Tongue (tissue), 2 donors: ENCODE measurements around the gene SLX4IP. TPM values are rescaled to one million over a fixed set of nuclear protein-coding genes. Genes with fewer than 3 reads are reported as not detected.
A peak's percentile ranks its signal among the peaks of the same experiment; 100 is the strongest.
"Not testable (repeated sequence)": the region's sequence is repeated elsewhere in the genome, so short reads cannot be mapped to it uniquely, and the experiment has no call there.

Source experiments
- DNase-seq: peaks from one replicate; pipeline ENCODE4 v3.0.0-alpha.2; 2015
- total RNA-seq: library from RNA; depleted of rRNA; stranded (reverse); fragments of >200 nt; gene quantifications from one replicate; pipeline ENCODE4 v1.2.3, GENCODE V29; 2014

The SLX4IP gene
- total RNA-seq, 1 donor from 2014 or later: 7.6 TPM

DNA sequence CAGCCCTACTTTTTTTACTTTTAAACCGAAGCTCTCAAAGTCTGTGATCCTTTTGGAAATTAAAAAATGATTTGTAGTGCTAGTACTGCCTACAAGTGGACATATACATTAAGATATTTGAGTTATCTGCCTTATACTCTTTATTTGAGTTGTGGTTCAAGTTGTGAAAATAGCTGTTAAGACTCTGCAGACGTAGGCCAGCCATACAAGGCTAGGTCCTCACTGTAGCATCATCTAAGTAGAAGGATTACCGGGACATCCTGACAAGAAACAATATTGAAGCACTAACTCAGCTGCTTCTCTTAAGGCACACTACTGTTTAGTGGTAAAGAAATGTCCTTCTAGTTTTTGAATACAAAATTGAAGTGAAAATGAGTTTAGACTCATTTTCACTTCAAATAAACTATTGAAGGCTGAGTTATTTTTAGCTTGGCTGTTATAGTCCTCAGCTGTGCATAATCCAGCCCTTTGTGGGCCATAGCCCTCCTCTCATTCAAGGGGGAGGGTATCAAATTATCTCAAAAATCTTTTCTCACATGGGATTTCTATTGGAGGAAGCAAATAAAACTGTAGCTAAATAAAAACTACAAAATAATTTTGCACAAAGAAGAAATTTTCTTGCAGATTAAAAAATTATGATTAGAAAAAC lies 170.6 kb downstream of the SLX4IP start:
- no peak for DNase-seq

DNA sequence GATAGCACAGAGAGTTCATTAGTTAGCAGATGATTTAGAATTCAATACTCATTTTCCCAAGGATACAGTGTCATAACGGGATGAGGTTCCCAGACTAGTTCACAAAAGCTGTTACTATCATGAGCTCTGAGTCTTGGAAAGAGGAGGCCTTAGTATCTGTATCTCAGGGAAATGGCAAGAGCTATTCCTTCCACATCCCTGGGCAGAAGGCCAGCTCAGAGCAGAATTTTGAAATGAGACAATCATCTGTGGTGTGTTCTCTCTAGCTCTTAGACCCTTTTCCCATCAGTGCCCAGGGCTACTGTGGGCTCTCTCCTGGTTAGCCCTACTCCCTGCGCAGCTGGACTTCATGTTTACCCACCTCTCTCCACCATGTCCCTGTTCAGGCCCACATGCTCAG lies 174.2 kb downstream of the SLX4IP start:
- peak; percentile 39 for DNase-seq

DNA sequence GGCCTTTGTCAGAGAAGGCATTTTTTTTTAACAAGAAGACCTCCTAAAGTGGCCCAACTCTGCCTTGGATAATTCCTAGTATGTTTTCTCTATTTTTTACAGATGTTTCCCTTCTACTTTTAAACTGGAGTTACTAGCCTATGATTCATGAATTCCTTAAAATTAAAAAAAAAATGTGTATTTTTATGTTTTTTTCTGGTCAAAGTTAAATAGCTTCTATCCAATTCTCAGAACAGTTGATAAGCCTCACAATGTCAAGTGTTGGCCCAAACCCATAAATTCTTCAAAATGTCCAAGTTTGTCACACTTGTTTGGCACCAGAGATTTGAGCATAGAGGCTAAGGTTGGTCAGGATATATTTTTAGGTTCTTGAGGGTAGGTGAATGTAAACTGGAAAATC lies 174.7 kb downstream of the SLX4IP start:
- no peak for DNase-seq

DNA sequence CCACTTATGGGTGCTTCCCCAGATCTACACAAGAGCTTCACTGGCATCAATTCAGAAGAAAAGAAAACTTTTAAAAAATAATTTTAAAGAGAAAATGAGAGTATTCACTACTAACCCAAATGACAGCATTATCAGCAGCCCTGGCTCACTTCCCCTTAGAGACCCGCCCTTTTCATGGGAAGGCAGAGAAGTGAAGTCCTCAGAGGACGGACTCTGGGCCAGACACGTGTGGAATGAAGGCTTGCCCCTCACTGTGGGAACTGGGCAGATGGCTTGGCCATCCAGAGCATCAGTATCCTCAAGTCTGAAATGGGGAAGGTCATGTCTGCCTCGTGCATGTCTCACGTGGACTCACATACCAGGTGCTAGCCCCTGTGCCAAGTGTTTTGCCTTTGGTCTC lies 175.1 kb downstream of the SLX4IP start:
- DNase-seq: no peak

DNA sequence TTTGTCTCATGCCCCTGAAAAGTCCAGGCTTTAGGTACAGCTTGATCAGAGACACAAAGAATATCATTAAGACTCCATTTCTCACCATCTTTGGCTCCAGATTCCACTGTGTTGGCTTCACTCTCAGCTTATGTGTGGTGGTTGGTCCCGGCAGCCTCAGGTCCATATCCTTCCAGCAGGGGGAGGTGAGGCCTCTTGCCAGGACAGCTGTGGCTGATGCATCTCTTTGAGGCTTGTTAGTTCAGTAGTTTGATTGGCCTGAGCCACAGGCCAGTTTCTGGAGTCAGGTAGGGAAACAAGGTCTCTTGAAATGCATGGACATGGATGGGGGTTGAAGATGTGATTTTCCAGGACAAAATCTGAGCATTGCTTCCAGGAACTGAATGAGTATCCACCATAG lies 176.3 kb downstream of the SLX4IP start:
- DNase-seq: no peak

DNA sequence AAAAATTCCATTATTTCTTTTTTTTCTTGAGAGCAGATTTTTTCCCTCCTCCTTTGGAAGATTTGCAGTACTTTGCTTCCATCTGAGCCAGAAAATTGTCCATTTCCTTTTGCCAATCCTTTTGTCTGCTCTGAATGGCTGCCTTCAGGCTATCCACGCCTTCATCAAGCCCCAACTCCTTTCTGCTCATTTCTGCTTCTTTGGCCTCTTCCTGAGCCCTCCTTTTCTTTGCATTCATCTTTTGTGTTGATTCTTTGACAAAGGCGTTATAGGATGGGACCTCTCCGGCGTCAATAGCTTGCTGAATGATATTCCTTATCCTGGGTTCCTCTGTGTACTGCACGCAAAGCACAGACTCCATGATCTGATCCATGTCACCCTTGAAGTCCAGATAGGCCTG lies 178.3 kb downstream of the SLX4IP start:
- DNase-seq: not testable (repeated sequence)

DNA sequence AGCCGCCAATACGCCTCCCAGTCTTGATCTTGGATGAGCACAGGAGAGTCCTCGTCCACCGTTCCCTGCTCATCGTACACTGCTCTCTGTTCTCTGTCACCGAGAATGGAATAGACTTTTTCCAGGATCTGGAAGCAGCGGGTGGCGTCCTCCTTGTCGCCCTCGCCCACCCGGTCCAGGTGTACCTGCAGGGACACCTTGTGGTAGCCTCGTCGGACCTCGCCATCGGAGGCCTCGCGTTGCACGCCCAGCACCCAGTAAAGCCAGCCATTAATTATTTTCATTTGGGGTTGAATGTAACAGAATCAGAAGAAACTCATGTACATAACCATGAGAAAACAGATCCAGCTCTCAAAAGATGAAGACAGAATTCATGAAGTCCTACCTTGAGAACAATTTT lies 178.8 kb downstream of the SLX4IP start:
- DNase-seq: no peak

DNA sequence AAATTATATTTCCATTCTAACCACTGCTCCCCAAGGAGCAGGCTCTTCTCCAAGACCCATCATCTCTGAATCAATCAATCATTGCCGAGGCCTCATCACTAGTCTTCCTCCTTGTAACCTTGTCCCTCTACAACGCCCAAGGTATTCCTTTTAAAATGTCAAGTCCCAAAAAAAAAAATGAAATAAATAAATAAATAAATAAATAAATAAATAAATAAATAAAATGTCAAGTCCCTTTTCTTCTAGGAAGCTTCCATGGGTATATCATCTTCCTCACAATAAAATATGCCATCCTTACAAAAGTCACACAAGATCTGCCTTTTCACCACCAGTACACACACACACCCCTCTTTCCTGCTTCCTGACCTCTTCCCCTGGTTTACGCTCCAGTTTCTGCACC lies 181.1 kb downstream of the SLX4IP start:
- no peak for DNase-seq

DNA sequence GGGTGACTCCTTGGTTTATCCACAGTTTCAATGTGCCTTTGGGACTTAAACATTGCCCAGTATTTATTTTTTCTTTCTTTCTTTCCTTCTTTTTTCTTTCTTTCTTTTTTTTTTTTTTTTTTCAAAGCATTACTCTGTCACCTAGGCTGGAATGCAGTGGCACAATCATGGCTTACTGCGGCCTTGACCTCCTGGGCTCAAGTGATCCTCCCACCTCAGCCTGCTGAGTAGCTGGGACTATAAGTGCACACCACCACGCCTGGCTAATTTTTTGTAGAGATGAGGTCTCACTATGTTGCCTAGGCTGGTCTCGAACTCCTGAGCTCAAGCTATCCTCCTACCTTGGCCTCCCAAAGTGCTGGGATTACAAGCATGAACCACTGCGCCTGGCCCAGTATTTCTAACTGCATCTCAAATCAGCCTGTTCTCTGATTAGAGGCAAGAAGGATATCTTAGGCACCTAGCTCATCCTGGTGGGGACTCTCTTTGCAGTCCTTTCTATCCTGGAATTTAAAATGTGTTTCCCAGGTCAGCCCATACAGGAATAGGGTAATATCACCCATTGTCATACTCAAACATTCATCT lies 182.5 kb downstream of the SLX4IP start:
- DNase-seq: not testable (repeated sequence)

DNA sequence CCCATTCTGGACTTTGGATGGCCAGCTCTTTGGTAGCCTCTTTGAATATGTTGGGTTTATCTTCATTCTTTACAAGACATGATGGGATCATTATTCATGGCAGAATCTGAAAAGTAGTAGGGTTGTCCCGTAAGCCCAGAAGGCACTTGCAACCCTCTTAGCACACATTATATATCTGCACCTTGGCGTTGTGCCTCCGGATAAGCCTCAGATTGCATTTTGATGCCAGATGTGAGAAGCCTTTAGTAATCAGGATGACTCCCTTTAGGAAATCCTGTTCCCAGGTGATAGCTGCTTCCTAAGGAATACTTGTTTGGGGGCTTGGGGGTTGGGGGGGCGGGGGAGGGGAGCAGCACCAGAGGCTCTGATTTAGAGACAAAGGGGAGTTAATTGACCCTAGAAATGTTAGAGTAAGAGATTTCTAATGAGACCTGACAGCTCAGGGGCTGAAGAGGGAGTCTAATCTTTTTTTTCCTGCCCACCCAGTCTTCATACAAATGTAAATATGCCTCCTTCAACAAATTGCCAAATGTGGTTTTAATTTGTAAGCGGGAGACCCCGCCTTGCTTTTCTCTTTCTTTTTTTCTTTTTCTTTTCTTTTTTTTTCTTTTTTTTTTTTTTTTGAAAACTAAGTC lies 183.6 kb downstream of the SLX4IP start:
- no peak for DNase-seq

DNA sequence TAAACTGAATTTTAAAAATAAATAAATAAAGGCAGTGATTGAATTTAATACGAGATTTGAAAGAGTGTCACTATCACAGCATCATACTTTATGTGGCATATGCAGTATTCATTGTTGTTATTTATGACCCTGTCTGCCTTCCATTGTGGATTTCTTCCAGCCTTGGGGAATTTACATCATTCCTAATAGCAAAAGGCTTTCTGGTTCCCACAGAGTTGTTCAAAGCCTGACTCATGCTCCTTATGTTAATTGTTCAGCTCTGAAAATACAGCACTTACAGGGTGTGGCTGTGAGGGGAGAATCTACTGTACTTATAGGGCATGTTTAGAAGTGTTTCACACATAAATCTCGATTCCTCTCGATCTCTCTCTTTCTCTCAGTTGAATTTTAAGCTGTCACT lies 184.3 kb downstream of the SLX4IP start:
- DNase-seq: peak; percentile 61

DNA sequence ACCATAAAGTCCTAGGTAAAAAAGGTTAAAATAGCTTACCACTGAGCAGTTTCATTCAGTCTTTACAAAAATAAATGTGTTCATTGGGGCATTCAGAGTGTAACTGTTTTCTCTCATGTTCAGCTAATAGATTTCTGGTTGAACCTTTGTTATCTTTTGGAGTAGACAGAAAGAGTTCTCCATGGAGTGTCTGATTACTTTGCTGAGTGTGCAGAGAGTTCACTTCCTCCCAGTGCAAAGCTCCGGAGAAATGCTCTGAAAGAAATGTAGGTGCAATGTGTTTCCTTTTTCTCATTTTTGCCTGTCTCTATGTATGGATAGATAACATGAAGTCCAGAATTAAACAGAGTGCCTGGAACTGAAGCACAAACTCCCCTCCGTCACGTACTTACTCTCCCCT lies 186.0 kb downstream of the SLX4IP start:
- no peak for DNase-seq

DNA sequence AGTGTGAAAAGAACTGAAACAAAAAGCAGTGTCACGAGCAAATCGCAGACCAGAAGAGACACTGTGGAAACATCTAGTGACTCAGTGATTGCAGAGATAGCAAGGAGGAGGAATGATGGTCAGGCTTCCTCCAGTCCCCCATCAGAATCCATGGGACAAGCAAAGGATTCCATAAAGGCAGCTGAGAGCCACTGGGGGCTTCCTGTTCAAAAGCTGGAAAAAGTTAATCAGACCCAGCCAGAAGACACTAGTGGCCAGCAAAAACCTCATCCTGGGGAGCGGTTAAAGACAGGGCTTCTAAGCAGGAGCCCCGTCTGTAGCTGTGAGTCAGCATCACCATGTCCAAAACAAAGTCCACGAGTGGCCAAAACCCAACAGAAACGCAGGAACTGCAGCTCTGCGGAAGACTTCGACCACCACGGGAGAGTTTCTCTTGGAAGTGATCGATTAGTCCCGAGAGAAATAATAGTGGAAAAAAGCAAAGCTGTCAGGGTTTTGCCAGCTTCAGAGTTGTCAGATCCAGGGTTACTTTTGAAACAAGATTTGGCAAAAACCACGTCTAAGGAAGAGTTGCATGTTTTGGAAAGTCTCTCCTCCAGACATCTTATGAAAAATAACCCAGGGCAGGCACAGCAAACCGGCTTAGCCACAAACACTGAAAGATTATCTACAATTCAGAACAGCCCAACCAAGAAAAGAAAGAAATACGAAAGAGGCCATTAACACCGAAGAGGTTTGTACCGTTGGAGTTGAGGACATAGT lies 187.7 kb downstream of the SLX4IP start:
- peak; percentile 53 for DNase-seq

DNA sequence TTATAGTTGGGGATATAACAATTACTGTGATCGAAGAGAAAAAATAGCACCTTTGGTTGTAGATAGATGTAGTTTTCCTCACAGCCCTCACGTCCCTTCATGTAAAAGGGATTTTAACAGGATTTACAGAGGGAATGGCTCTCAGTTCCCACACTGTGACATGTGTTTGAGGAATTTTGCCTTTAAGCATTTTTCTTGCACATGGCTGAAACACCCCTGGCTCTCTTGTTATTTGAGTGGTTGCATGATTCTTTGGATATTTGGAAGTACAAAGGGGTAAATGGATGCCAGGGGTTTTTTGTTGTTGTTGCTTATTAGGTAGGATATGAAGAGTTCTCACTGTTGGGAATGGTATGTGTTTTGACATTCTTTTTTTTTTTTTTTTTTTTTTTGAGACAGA lies 190.5 kb downstream of the SLX4IP start:
- no peak for DNase-seq

DNA sequence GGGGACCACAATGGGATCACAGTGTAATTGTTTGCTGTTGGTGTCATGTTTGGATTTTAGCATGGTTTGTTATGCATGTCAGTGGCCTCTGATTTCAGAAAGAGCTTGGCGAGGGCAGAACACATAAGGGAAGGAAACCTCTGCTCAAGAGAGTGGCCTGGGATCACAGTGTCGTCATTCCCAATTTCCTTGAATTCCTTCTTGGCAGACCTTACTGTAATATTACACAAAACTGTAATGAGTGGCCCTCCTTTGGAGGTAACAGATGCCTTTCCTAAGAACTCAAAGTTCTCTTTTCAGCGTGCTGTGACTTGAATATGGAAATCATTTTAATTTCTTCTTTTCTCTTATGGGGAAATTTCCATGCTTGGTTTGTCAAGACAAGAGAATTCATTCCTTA lies 191.8 kb downstream of the SLX4IP start:
- peak; percentile 54 for DNase-seq

DNA sequence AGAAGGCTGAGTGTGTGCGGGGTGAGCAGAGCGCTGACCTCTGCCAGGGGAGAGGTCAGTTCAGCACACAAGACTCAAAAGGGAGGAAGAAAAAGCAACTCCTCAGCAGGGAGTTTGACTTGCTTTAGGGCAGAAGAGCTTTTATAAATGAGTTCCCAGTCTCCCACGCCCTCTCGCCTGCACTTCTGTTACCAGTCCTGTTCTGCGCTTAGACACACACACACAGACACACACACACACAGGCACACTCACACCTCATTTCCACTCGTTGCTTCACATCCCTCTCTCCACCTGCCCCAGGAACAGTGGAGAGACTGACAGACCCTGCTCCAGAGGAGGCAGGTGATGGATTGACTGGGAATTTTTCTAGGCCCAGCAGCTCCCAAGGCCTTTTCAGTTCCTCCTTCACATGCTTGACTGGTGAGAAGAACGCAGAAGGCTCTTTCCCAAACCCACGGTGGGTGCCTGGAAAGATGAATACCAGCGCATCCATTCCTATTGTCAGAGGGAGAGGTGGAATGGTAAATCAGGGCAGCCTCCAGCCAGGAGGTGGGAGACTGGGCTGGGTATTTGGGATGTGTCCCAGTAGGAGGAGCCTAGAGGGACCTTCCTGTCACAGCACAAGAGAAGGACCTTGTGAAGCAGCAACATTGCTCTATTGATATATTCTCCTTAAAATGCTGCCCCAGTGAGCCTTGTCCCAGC lies 195.0 kb downstream of the SLX4IP start:
- no peak for DNase-seq

DNA sequence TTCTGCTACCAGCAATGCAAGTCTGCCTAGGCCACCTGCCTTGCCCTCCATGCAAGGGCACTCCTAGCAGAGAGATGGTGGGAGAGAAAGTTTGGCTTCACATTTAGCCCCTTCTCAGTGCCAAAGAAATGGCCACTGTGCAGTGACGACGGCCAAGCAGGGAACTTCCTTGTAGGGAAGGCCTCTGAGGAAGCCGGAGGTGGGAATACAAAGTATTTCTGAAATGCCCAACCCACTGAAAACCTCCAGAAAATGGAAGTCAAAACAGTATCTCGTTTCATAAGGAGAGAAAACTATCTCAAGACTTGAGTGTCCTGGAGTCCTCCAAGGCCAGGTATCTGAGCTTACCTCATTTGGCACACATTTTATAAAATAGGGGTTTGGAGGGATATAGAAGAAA lies 196.0 kb downstream of the SLX4IP start:
- no peak for DNase-seq

DNA sequence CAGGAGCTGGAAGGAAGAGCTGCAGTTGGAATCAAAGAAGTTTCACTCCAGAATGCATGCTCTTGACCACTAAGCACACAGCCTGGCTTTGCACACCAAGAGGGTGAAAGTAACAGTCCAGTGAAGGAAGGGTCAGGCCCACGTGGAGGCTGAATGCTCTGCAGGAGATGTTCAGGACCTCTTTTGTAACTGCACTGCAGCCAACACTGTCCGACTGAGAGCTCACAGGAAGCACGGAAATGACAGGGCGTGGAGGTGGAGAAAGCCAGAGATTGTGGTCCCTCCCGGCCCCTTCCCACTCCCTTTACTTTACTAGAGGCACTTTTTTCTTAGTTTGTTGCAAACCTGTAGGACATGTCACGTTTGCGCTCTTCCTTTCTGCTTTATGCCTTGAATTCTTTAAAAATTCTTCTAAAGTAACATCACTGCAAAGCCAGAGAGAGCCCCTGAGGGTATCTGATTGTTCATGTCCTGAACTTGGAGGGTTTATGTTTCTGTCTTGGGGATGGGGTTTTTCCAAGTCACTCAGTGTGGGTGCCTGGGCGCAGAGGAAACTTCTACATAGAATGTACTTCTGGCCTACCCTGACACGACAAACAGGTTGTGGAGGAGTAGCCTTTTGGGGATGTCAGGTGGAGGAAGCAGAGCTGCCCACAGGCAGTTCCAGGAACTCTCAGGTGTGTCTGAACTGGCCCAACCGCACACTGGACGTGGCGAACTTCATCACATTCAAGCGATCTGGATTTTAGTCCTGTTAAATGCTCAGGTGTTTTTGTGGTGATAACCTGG lies 197.8 kb downstream of the SLX4IP start:
- DNase-seq: no peak

DNA sequence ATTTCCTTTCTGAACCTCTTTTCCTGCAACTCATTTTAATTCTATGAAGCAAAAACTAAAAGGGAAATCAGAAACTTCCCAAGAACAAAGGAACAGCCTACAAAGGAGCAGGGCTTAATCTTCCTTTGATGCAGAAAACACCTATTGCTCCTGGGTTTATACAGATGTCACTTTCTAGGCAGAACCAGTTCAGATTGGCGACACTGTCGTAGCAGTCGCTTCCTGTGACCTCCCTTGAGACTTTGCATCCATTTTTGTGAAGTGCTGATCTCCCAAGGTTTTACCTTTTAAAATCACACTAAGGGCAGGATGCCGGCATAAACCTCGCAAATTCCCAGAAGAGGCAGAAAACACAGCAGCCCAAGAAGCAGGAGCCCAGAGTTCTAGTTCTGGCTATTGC lies 198.6 kb downstream of the SLX4IP start:
- no peak for DNase-seq

DNA sequence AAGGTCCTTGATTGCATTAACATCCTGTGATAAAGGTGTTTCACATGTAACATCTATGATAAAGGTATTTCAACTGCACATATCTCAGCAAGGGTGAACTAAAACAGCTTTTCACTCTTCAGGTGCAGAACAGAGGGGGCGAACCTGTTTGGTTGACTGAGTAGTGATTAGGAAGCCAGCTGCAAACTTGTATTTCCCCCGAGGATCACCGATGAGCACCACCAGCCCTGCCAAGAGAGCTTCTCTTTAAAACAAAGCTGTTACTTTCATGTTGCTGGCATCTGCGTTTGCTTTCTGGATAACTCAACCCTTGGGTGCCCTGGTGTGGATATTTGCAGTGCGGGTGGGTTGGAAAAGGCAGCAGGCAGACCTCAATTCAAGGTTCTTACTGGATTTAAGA lies 199.1 kb downstream of the SLX4IP start:
- no peak for DNase-seq

DNA sequence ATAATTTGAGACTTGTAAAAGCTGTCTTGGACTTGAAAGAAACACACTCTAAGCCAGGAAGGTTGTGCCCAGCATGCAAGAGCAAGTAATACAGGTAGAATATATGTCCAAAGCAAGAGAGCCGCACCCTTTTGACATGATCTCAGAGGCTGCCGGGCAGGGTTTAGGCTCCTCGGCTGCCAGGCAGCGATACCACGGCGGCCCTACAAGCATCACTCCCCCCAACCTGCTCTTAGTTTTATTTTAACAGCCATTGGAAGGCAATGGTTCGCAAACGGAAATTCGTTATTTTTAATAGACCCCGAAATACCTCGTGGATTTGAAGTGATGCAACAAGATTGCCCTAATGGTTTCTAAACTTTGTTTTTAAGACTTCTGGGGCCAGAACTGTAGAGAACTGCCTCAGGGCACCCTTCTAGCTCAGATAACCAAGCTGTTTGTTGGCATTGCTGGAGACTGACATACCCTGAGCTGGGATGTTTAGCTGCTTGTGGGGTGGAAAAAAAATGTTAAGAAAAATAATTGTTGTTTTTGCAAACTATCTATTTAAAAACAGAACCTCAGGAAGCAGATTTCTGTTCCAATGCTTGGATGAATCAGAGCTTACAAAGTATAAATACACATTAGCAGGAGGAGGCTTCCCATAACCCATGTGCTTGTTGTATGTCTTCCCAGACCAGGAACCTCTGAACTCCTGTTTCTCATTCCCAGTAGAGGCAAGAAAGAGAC lies 199.7 kb downstream of the SLX4IP start:
- DNase-seq: no peak
